Stimulated activated CD4-positive, alpha-beta T cell treated with anti-CD3 and anti-CD28 coated beads, Interleukin-4, amount 100 ng/mL, for 24 hours (primary cell): Measurements from ENCODE around the gene ABHD4.
"Not testable (repeated sequence)": the region's sequence is repeated elsewhere in the genome, so short reads cannot be mapped to it uniquely, and the experiment has no call there.

ENCODE experiments used
- DNase-seq: peaks from one replicate; pipeline ENCODE4 v3.0.0-alpha.2; 2020

Gene ABHD4

GRCh38 chr14:22593189-22593588, 4.9 kb upstream of the ABHD4 start:
- no peak for DNase-seq

DNA sequence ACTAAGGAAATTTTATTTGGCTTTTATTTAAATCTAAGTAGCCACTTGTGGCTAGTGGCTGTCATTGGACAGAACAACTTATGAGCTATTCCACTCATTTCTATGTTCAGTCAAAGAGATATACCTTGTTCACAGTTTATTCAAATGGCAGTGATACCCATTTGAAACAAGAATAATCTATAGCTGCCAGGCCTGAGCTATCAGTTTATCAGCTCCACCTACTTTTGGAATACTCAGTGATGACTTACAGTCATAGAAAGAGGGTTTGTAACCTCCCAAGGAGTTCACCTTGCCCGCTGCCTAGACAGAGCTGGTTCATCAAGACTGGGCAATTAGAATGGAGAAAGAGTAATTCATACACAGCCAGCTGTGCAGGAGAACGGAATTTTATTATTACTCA, 4.5 kb upstream of the ABHD4 start:
- DNase-seq, result no peak

- no peak for DNase-seq
These were observed 3.9 kb upstream of the ABHD4 start for GRCh38 chr14:22594156-22594716.

DNA sequence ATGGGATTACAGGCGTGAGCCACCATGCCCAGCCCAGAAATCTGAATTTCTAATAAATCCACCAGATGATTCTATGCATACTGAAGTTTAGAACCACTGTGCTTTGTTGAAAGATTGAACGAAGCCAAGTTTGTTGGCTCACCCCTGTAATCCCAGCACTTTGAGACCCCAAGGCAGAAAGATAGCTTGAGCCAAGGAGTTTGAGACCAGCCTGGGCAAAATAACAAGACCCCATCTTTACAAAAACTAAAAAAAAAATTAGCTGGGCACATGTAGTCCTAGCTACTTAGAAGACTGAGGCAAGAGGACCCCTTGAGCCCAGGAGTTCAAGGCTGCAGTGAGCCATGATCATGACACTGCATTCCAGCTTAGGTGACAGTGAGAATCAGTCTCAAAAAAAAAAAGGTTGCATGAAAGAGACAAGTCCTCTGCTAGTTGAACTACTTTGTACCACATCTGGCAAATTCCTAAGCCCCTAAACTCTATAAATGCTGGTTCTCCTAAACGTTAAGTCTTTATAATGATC, 1.7 kb upstream of the ABHD4 start:
- no peak for DNase-seq

- DNase-seq, result no peak
These were observed 835 bp upstream of the ABHD4 start for GRCh38 chr14:22597265-22597664.

- no peak for DNase-seq
These were observed 365 bp upstream of the ABHD4 start for GRCh38 chr14:22597771-22598098.

GRCh38 chr14:22598896-22599244, 770 bp downstream of the ABHD4 start:
- peak; percentile 57 for DNase-seq

- no peak for DNase-seq
These were observed 1.2 kb downstream of the ABHD4 start for GRCh38 chr14:22599349-22599748.

GRCh38 chr14:22600027-22600426, 1.9 kb downstream of the ABHD4 start:
- DNase-seq, result no peak

DNA sequence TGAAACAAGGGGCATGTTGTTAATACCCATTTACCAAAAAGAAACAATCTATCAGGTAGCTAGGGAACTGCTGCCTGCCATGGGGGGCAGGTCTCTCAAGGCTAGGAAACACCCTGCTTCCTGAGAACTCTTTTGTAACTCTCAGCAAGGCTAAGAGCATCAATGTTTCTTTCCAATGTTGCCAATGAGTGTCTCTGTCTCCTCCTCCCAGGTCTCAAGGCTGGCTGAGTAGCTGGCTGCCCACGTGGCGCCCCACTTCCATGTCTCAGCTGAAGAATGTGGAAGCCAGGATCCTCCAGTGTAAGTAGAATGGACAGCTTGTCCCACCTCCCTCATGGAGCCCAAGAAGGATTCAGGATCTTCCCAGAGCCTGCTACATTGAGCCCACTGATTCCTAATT, 3.4 kb downstream of the ABHD4 start:
- no peak for DNase-seq

DNA sequence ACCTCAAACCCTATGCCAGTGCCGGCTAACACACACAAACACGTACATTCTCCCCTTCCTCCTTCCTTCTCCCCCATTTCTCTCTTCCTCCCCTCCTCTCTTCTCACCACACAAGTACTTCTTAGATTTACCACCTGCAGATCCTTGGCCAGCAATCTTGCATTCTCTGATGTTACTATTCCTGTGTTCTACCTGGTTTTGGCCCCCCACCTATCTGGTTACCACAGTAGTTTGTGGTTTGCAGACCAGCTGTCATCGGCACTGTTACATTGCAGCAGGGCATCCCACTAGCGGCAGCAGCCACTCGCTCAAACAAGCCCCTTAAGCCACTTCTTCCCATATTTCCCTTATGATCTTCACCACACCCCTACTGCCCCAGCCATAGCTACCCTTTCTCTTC, 3.9 kb downstream of the ABHD4 start:
- no peak for DNase-seq

- DNase-seq, result no peak
These were observed 4.8 kb downstream of the ABHD4 start for GRCh38 chr14:22602862-22603261.

DNA sequence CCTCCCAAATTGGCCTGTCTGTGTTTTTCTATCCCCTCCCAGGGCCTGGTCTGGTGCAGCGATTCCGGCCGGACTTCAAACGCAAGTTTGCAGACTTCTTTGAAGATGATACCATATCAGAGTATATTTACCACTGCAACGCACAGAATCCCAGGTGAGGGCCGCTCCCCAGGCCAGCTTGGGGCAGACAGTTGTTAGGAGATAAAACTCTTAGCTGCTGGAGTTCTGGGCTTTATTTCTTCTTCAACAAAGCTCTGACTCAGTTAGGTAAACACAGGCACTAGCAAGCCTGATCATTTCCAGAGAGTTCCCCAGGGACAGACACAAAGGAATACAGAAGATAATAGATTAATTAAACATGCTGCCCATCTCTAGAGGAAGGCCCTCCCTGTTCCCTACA, 8.3 kb downstream of the ABHD4 start:
- no peak for DNase-seq

DNA sequence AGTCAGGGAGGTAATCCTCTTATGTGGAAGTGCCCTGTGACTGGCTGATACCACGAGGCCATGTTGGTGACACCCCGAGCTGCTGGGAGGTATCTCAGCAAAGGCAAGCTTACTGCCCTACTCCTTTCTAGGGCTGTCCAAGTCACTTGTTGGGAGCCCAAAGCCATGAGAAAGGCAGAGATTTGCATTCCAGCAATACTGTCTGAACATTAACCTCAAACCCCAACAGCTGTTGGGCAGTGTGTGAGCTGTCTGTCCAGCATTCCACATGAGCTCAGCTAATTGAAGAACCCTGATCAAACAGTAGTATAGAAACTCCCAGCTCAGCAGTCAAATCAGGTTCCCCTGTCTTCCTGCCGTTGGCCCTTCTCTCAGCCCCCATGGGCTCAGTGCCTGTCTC, 9.2 kb downstream of the ABHD4 start:
- DNase-seq, result no peak

DNA sequence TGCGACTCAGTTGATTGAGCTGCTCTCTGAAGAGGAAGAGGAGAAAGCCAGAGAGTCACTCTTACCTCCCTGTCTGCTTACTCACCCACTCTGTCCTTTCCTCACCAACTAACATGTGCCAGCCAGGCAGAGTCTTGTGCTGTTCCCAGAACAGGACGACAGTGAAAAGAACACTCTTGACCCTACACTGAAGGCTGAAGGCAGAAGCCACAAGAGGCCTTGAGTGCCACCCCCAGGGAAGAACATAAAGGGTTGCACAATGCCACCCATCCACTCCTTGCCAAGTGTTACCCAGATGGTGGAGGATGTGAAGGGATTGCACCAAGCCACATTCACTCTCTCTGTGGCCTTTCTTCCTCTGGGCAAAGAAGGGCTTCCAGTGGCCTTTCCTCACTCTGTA, 12.8 kb downstream of the ABHD4 start:
- DNase-seq, result no peak

DNA sequence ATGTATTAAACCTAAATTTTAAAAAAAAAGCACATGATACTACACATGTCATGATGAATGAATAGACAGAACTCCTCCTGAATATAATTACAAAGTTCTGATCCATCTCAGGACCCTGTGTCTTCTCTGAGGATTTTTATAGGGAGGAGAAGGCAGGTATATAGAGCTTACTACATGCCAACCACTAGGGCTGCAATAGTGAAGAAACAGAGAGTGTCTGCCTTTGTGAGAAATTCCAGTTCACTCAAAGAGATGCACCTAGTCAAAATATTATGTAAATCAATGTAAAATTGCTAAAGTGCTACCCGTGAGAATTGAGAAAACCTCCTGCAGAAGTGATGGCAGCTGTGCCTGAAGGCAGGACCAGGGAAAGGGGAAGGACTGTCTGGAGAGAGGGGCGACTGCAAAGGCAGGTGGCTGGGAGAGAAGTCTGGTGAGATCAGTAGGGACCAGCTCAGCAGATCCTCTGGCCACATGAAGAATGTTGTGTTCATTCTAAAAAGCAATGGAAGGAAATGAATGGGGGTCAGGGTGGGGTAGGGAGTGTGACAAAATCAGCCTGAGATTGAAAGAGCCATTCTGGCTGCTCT, 15.1 kb downstream of the ABHD4 start:
- DNase-seq, result no peak

- DNase-seq, result no peak
These were observed 15.7 kb downstream of the ABHD4 start for GRCh38 chr14:22613736-22614239.

DNA sequence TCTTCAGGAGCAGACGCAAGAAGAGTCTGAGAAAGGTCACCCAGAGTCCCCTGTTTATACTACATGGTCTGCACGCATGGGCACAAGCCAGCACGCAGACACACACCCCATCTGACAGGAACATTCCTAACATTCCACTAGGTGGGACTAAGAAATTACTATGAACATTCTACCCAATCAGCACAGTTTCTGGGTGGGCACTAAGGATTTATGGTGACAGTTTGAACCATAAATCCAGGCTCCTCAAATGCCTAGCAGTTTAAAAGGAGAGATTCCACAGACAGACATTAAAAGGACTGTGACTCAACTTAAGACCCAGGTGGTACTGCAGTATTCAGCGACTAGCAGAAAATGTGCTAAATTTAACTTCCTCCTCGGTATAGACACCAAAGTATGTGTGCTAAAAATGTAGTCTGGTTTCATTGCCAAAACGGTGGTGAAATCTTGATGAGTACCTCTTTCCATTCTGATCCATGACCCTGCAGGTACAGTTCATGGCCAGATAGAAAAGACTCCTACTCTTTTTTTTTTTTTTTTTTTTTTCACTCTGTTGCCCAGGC, 16.2 kb downstream of the ABHD4 start:
- DNase-seq, result no peak

GRCh38 chr14:22615765-22616164, 17.7 kb downstream of the ABHD4 start:
- not testable (repeated sequence) for DNase-seq

DNA sequence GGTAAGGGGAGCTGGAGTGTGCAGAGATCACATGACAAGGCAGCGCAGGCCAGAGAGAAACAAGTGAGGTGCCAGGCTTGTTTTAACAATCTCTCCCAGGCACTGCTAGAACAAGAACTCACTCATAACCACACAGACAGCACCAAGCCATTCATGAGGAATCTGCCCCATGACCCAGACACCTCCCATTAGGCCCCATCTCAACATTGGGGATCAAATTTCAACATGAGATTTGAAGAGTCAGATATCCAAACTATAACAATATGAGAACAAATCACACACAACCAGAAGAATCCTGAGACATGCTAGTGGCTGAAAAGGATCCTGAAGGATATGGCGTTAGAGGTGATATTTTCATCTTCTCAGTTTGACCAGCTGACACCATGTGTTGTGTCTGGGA, 24.2 kb downstream of the ABHD4 start:
- no peak for DNase-seq

- no peak for DNase-seq
These were observed 24.9 kb downstream of the ABHD4 start for GRCh38 chr14:22623047-22623446.

GRCh38 chr14:22626590-22626989, 28.5 kb downstream of the ABHD4 start:
- DNase-seq, result no peak

- no peak for DNase-seq
These were observed 29.6 kb downstream of the ABHD4 start for GRCh38 chr14:22627506-22628263.

GRCh38 chr14:22629361-22629760, 31.3 kb downstream of the ABHD4 start:
- no peak for DNase-seq
